ENCODE results near the gene DYNLT3.

Gene DYNLT3

GRCh38 chrX:37887347-37887746, 40.0 kb upstream of the DYNLT3 start:
- TF ChIP-seq YY1 (IDR thresholded peaks at IDR 0.05; ENCODE audit: low read depth) (no peak), CREB1 (IDR thresholded peaks at IDR 0.05; ENCODE audit: low read depth) (no peak), USF1 (IDR thresholded peaks at IDR 0.05) (no peak), FOXM1 (IDR thresholded peaks at IDR 0.05; ENCODE audit: borderline replicate concordance, low read depth) (no peak), TEAD4 (IDR thresholded peaks at IDR 0.05) (no peak)

GRCh38 chrX:37883196-37883595, 35.8 kb upstream of the DYNLT3 start:
- TF ChIP-seq USF1 (IDR thresholded peaks at IDR 0.05) = no peak
- TF ChIP-seq CREB1 (IDR thresholded peaks at IDR 0.05; ENCODE audit: low read depth) = no peak
- TF ChIP-seq TEAD4 (IDR thresholded peaks at IDR 0.05) = no peak
- no peak for TF ChIP-seq TAF1 (IDR thresholded peaks at IDR 0.05; ENCODE audit: low read depth)

DNA sequence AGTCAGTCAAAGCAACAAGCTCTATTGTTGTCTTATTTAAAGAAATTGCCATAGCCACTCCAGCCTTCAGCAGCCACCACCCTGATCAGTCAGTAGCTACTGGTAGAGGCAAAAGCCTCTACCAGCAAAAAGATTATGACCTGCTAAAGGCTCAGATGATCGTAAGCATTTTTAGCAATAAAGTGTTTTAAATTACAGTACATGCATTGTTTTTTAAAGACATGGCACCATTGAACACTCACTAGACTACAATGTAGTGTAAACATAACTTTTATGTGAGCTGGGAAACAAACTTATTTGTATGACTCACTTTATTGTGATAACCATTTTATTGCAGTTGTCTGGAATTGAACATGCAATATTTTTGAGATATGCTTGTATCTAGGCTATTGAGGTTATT, 32.3 kb upstream of the DYNLT3 start:
- TF ChIP-seq NFIC (IDR thresholded peaks at IDR 0.05) = no peak
- TF ChIP-seq USF1 (IDR thresholded peaks at IDR 0.05) = no peak
- TF ChIP-seq TEAD4 (IDR thresholded peaks at IDR 0.05) = no peak
- no peak for TF ChIP-seq CEBPB (IDR thresholded peaks at IDR 0.05)
- TF ChIP-seq RAD21 (IDR thresholded peaks at IDR 0.05; ENCODE audit: low read depth) = no peak
- TF ChIP-seq EGR1 (IDR thresholded peaks at IDR 0.05) = no peak
- TF ChIP-seq TCF12 (IDR thresholded peaks at IDR 0.05; ENCODE audit: low read depth) = no peak
- no peak for TF ChIP-seq REST (IDR thresholded peaks at IDR 0.05; ENCODE audit: low read depth)
- TF ChIP-seq CREB1 (IDR thresholded peaks at IDR 0.05; ENCODE audit: low read depth) = no peak
- no peak for TF ChIP-seq EP300 (IDR thresholded peaks at IDR 0.05; ENCODE audit: borderline replicate concordance)
- TF ChIP-seq YY1 (IDR thresholded peaks at IDR 0.05; ENCODE audit: low read depth) = no peak
- TF ChIP-seq TAF1 (IDR thresholded peaks at IDR 0.05; ENCODE audit: low read depth) = no peak
- TF ChIP-seq MAX (IDR thresholded peaks at IDR 0.05) = no peak
- TF ChIP-seq FOXM1 (IDR thresholded peaks at IDR 0.05; ENCODE audit: borderline replicate concordance, low read depth) = no peak
- TF ChIP-seq ZBTB7A (IDR thresholded peaks at IDR 0.05; ENCODE audit: low read depth) = no peak

- TF ChIP-seq MAX (IDR thresholded peaks at IDR 0.05) (no peak), NFIC (IDR thresholded peaks at IDR 0.05) (no peak), CREB1 (IDR thresholded peaks at IDR 0.05; ENCODE audit: low read depth) (no peak), RAD21 (IDR thresholded peaks at IDR 0.05; ENCODE audit: low read depth) (no peak), REST (IDR thresholded peaks at IDR 0.05; ENCODE audit: low read depth) (no peak), TAF1 (IDR thresholded peaks at IDR 0.05; ENCODE audit: low read depth) (no peak), TEAD4 (IDR thresholded peaks at IDR 0.05) (no peak), FOXM1 (IDR thresholded peaks at IDR 0.05; ENCODE audit: borderline replicate concordance, low read depth) (no peak), EP300 (IDR thresholded peaks at IDR 0.05; ENCODE audit: borderline replicate concordance) (no peak), ZBTB7A (IDR thresholded peaks at IDR 0.05; ENCODE audit: low read depth) (no peak), YY1 (IDR thresholded peaks at IDR 0.05; ENCODE audit: low read depth) (no peak), EGR1 (IDR thresholded peaks at IDR 0.05) (no peak)
Observed at GRCh38 chrX:37876716-37877115, 29.3 kb upstream of the DYNLT3 start.

GRCh38 chrX:37875675-37876074, 28.3 kb upstream of the DYNLT3 start:
- no peak for TF ChIP-seq REST (IDR thresholded peaks at IDR 0.05; ENCODE audit: low read depth)
- no peak for TF ChIP-seq CEBPB (IDR thresholded peaks at IDR 0.05)
- no peak for TF ChIP-seq TAF1 (IDR thresholded peaks at IDR 0.05; ENCODE audit: low read depth)
- no peak for TF ChIP-seq YY1 (IDR thresholded peaks at IDR 0.05; ENCODE audit: low read depth)
- TF ChIP-seq RAD21 (IDR thresholded peaks at IDR 0.05; ENCODE audit: low read depth) = no peak
- no peak for TF ChIP-seq TEAD4 (IDR thresholded peaks at IDR 0.05)
- TF ChIP-seq NFIC (IDR thresholded peaks at IDR 0.05) = no peak
- TF ChIP-seq FOXM1 (IDR thresholded peaks at IDR 0.05; ENCODE audit: borderline replicate concordance, low read depth) = no peak
- no peak for TF ChIP-seq EGR1 (IDR thresholded peaks at IDR 0.05)
- no peak for TF ChIP-seq TCF12 (IDR thresholded peaks at IDR 0.05; ENCODE audit: low read depth)
- no peak for TF ChIP-seq ZBTB7A (IDR thresholded peaks at IDR 0.05; ENCODE audit: low read depth)
- TF ChIP-seq MAX (IDR thresholded peaks at IDR 0.05) = no peak
- no peak for TF ChIP-seq CREB1 (IDR thresholded peaks at IDR 0.05; ENCODE audit: low read depth)
- TF ChIP-seq EP300 (IDR thresholded peaks at IDR 0.05; ENCODE audit: borderline replicate concordance) = no peak
- TF ChIP-seq USF1 (IDR thresholded peaks at IDR 0.05) = no peak
